H1 (cell line): ENCODE measurements around the gene ATPAF2. TPM values are rescaled to one million over a fixed set of nuclear protein-coding genes. Genes with fewer than 3 reads are reported as not detected.

ENCODE experiments used
- CTCF ChIA-PET: fragments of 300-600 bp; sonication (Branson Sonifier 250); formaldehyde crosslinking; loops from one replicate; lab custom pipeline; 2021; ENCODE audit not compliant: partially characterized antibody; lab: Charles Lee
- POLR2A ChIA-PET: fragments of 300-600 bp; sonication (Branson Sonifier 250); formaldehyde crosslinking; loops from one replicate; lab custom pipeline; 2021; ENCODE audit warnings: inconsistent platforms; ENCODE audit not compliant: partially characterized antibody; lab: Charles Lee
- DNase-seq, 2 experiments: peaks; one replicate each; pipeline versions ENCODE4 v3.0.0 to v3.0.0-alpha.2; 2010 to 2022; ENCODE audit warnings: low spot score in 2 of 2, low read depth in 1 of 2, mixed read lengths in 1 of 2
- FAIRE-seq: peaks from 2 replicates; lab custom pipeline; 2011; peaks lifted over from hg19 to GRCh38; lab: Jason Lieb, UNC
- H2AFZ ChIP-seq: 2 replicates; pipeline ENCODE4 v1.8.1; 2012; ENCODE audit warnings: low read length, inconsistent platforms
- H2AK5ac ChIP-seq: 2 replicates; pipeline ENCODE4 v1.6.1; 2013; ENCODE audit warnings: low read depth, low read length
- H2BK120ac ChIP-seq: replicated peaks from 2 replicates; pipeline ENCODE3; 2013; ENCODE audit warnings: low read depth, low read length, inconsistent platforms
- H2BK12ac ChIP-seq: 2 replicates; pipeline ENCODE4 v1.6.1; 2013; ENCODE audit warnings: low read depth, low read length
- H2BK15ac ChIP-seq: 2 replicates; pipeline ENCODE4 v1.6.1; 2013; ENCODE audit warnings: low read length
- H2BK20ac ChIP-seq: 2 replicates; pipeline ENCODE4 v1.6.1; 2013; ENCODE audit warnings: low read length
- H2BK5ac ChIP-seq: 2 replicates; pipeline ENCODE4 v1.6.1; 2013; ENCODE audit warnings: low read depth, low read length
- H3K14ac ChIP-seq: 2 replicates; pipeline ENCODE4 v1.6.1; 2013; ENCODE audit warnings: inconsistent platforms; ENCODE audit not compliant: insufficient read length
- H3K18ac ChIP-seq: 2 replicates; pipeline ENCODE4 v1.6.1; 2013; ENCODE audit warnings: low read length; ENCODE audit errors: extremely low read depth
- H3K23ac ChIP-seq: 2 replicates; pipeline ENCODE4 v1.6.1; 2013; ENCODE audit warnings: inconsistent platforms; ENCODE audit not compliant: insufficient read length
- H3K23me2 ChIP-seq: 2 replicates; pipeline ENCODE4 v1.6.1; 2013; ENCODE audit warnings: low read depth, low read length
- H3K27ac ChIP-seq: 2 replicates; pipeline ENCODE4 v1.6.1; 2011; ENCODE audit warnings: low read depth, low read length, inconsistent platforms
- H3K27me3 ChIP-seq, 4 experiments: replicated peaks in 1 of 4; 1 replicate in 1 of 4; 2 replicates in 3 of 4; pipeline versions ENCODE4 v1.6.1 to v1.8.1; 2011 to 2013; ENCODE audit warnings: low read length in 3 of 4, mild to moderate bottlenecking in 3 of 4, inconsistent platforms in 2 of 4, mixed read lengths in 2 of 4, moderate library complexity in 1 of 4; ENCODE audit not compliant: control insufficient read depth in 3 of 4, insufficient read depth in 3 of 4; ENCODE audit errors: extremely low read depth in 1 of 4
- H3K36me3 ChIP-seq, 4 experiments: 2 replicates each; pipeline versions ENCODE4 v1.6.1 to v1.8.1; 2011 to 2013; ENCODE audit warnings: mild to moderate bottlenecking in 4 of 4, low read length in 3 of 4, moderate library complexity in 2 of 4, control low read depth in 1 of 4, inconsistent platforms in 1 of 4; ENCODE audit not compliant: insufficient read depth in 4 of 4, control insufficient read depth in 2 of 4
- H3K4ac ChIP-seq: replicated peaks from 2 replicates; pipeline ENCODE3; 2013; ENCODE audit warnings: low read length, low read depth, mixed read lengths, inconsistent platforms; ENCODE audit not compliant: insufficient read length
- H3K4me1 ChIP-seq, 4 experiments: replicated peaks in 1 of 4; 1 replicate in 1 of 4; 2 replicates in 3 of 4; pipeline versions ENCODE4 v1.6.1 to v1.8.1; 2011 to 2013; ENCODE audit warnings: low read length in 3 of 4, inconsistent platforms in 2 of 4, mixed read lengths in 1 of 4; ENCODE audit not compliant: insufficient read depth in 4 of 4, control insufficient read depth in 3 of 4
- H3K4me2 ChIP-seq, 2 experiments: 2 replicates each; pipeline versions ENCODE4 v1.6.1 to v1.8.1; 2011 to 2013; ENCODE audit warnings: low read depth in 2 of 2, low read length in 2 of 2, control low read depth in 1 of 2, inconsistent platforms in 1 of 2, mild to moderate bottlenecking in 1 of 2; ENCODE audit not compliant: insufficient read depth in 1 of 2
- H3K4me3 ChIP-seq, 4 experiments: fragments of 200-600, 300-600 bp in 1 of 4; sonication (generic), shearing (Covaris generic), sonication (Bioruptor Twin) in 1 of 4; 2 replicates each; pipeline versions ENCODE4 v1.5.1 to v1.8.1; 2011 to 2016; ENCODE audit warnings: low read length in 4 of 4, low read depth in 3 of 4, control low read depth in 2 of 4, inconsistent platforms in 2 of 4, mild to moderate bottlenecking in 2 of 4, mixed read lengths in 1 of 4, moderate library complexity in 1 of 4; ENCODE audit not compliant: insufficient read depth in 2 of 4; ENCODE audit errors: extremely low read depth in 1 of 4
- H3K56ac ChIP-seq: replicated peaks from 2 replicates; pipeline ENCODE3; 2013; ENCODE audit warnings: low read depth, mild to moderate bottlenecking, mixed read lengths, low read length, inconsistent platforms; ENCODE audit not compliant: insufficient read length
- H3K79me1 ChIP-seq: 2 replicates; pipeline ENCODE4 v1.6.1; 2013; ENCODE audit warnings: low read depth, low read length, control low read depth
- H3K79me2 ChIP-seq, 2 experiments: 2 replicates each; pipeline versions ENCODE4 v1.6.1 to v1.8.1; 2012 to 2013; ENCODE audit warnings: low read length in 2 of 2, mild to moderate bottlenecking in 2 of 2, inconsistent platforms in 1 of 2; ENCODE audit not compliant: insufficient read depth in 2 of 2, control insufficient read depth in 1 of 2
- H3K9ac ChIP-seq, 4 experiments: replicated peaks in 1 of 4; 1 replicate in 1 of 4; 2 replicates in 3 of 4; pipeline versions ENCODE4 v1.6.1 to v1.8.1; 2011 to 2013; ENCODE audit warnings: low read depth in 3 of 4, low read length in 3 of 4, control low read depth in 2 of 4, mild to moderate bottlenecking in 2 of 4, moderate library complexity in 2 of 4, inconsistent platforms in 1 of 4; ENCODE audit errors: extremely low read depth in 1 of 4
- H3K9me3 ChIP-seq, 2 experiments: 2 replicates each; pipeline versions ENCODE4 v1.6.1 to v1.8.1; 2012 to 2013; ENCODE audit warnings: mild to moderate bottlenecking in 2 of 2, moderate library complexity in 2 of 2, control low read depth in 1 of 2, inconsistent platforms in 1 of 2, low read depth in 1 of 2, low read length in 1 of 2, mixed read lengths in 1 of 2; ENCODE audit not compliant: insufficient read depth in 2 of 2
- H4K20me1 ChIP-seq, 2 experiments: replicated peaks in 1 of 2; 2 replicates each; pipeline versions ENCODE3 to v1.8.1; 2011 to 2013; ENCODE audit warnings: inconsistent platforms in 2 of 2, low read length in 2 of 2, mild to moderate bottlenecking in 1 of 2; ENCODE audit not compliant: insufficient read depth in 2 of 2, control insufficient read depth in 1 of 2
- H4K5ac ChIP-seq: 2 replicates; pipeline ENCODE4 v1.6.1; 2013; ENCODE audit warnings: low read length, low read depth, mixed read lengths, inconsistent platforms; ENCODE audit not compliant: insufficient read length
- H4K8ac ChIP-seq: 2 replicates; pipeline ENCODE4 v1.8.0; 2013; ENCODE audit warnings: mild to moderate bottlenecking, moderate library complexity, low read length, inconsistent platforms; ENCODE audit not compliant: insufficient read depth; ENCODE audit errors: extremely low read depth
- H4K91ac ChIP-seq: replicated peaks from 2 replicates; pipeline ENCODE3; 2013; ENCODE audit warnings: low read length, mixed read lengths, inconsistent platforms; ENCODE audit not compliant: insufficient read length
- BCL11A ChIP-seq, 2 experiments: IDR thresholded peaks; one replicate each; pipeline ENCODE4 v1.6.1; 2011; ENCODE audit warnings: low read depth in 2 of 2, low read length in 2 of 2, mild to moderate bottlenecking in 2 of 2
- CBX8 ChIP-seq: fragments of 300-800, 300-1000 bp; sonication (generic); IDR thresholded peaks from 2 replicates; pipeline ENCODE4 v1.7.1; 2016; ENCODE audit warnings: low read depth, low read length, borderline replicate concordance
- CHD1 ChIP-seq: IDR thresholded peaks from 2 replicates; pipeline ENCODE4 v1.6.1; 2012; ENCODE audit warnings: low read depth, low read length, improper control_type of control experiment
- CTCF ChIP-seq, 3 experiments: IDR thresholded peaks; 1 replicate in 2 of 3; 2 replicates in 1 of 3; pipeline versions ENCODE4 v1.5.1 to v1.6.1; 2011; ENCODE audit warnings: low read length in 3 of 3, mild to moderate bottlenecking in 3 of 3, inconsistent platforms in 2 of 3, low read depth in 1 of 3, moderate library complexity in 1 of 3; ENCODE audit not compliant: insufficient read depth in 1 of 3; ENCODE audit errors: control extremely low read depth in 1 of 3
- EGR1 ChIP-seq: IDR thresholded peaks from 2 replicates; pipeline ENCODE4 v1.6.1; 2011; ENCODE audit warnings: low read depth, low read length, borderline replicate concordance
- EZH2 ChIP-seq: fragments of 200-600 bp; sonication (generic); IDR thresholded peaks from 2 replicates; pipeline ENCODE4 v1.7.1; 2012; ENCODE audit warnings: low read depth, mild to moderate bottlenecking, moderate library complexity, low read length, inconsistent platforms; ENCODE audit not compliant: severe bottlenecking
- KDM5A ChIP-seq: fragments of 200-600 bp; IDR thresholded peaks from 2 replicates; pipeline ENCODE4 v1.7.1; 2012; ENCODE audit warnings: mild to moderate bottlenecking, low read length, inconsistent platforms, mixed read lengths
- MAX ChIP-seq: IDR thresholded peaks from 2 replicates; pipeline ENCODE4 v1.6.1; 2012; ENCODE audit warnings: inconsistent platforms
- NANOG ChIP-seq: IDR thresholded peaks from 2 replicates; pipeline ENCODE4 v1.6.1; 2011; ENCODE audit warnings: low read length, low read depth, mild to moderate bottlenecking, inconsistent platforms; ENCODE audit not compliant: insufficient read depth, poor library complexity, severe bottlenecking
- POU5F1 ChIP-seq: IDR thresholded peaks from 2 replicates; pipeline ENCODE4 v1.6.1; 2011; ENCODE audit warnings: low read depth, mild to moderate bottlenecking, low read length, moderate library complexity
- SP4 ChIP-seq: IDR thresholded peaks from 2 replicates; pipeline ENCODE4 v1.6.1; 2012; ENCODE audit warnings: low read length, inconsistent platforms
- TEAD4 ChIP-seq: IDR thresholded peaks from 2 replicates; pipeline ENCODE4 v1.6.1; 2012; ENCODE audit warnings: low read depth, low read length, inconsistent platforms, mixed read lengths
- WGBS, 2 experiments: shearing (Covaris generic) in 1 of 2; methylation state at CpG; one replicate each; pipeline versions ENCODE4 v1.1.6 to v1.1.7; 2013 to 2015; ENCODE audit warnings: low lambda C conversion rate in 2 of 2, mixed read lengths in 2 of 2, inconsistent platforms in 1 of 2, low coverage in 1 of 2, missing lambda C conversion rate in 1 of 2; ENCODE audit not compliant: insufficient replicate concordance in 2 of 2, insufficient coverage in 1 of 2, insufficient read length in 1 of 2; ENCODE audit errors: extremely low coverage in 1 of 2, missing lambda C conversion rate in 1 of 2; 5-methylcytosine and 5-hydroxymethylcytosine counted together
- polyA plus RNA-seq, 7 experiments: library from polyadenylated mRNA; depleted of rRNA in 3 of 7; stranded (reverse) in 5 of 7; unstranded in 2 of 7; fragments of >200 nt in 5 of 7; fragments of 200-250 nt in 2 of 7; gene quantifications; 1 replicate in 5 of 7; 2 replicates in 1 of 7; 4 replicates in 1 of 7; pipeline versions ENCODE4 v1.2.1 to v1.2.3, GENCODE V29; 2011 to 2013; ENCODE audit warnings: missing spikeins in 2 of 7, mixed read lengths in 2 of 7
- total RNA-seq: library from RNA; stranded (reverse); fragmentation: NEBNext Ultra II Directional; extraction: Animal tissue kit (Norgen Biotek cat#: 25700); gene quantifications from 2 replicates; pipeline ENCODE4 v1.2.1, GENCODE V29; 2021

The ATPAF2 gene
- total and polyA plus RNA-seq, 2 of the 8 experiments (the other 6 are each of a cell fraction or from before 2014, with no cell fraction given): 19.6 to 22.9 TPM

- H3K23me2 ChIP-seq: no peaks in the 10 kb centered on the region
- no peaks in the 10 kb centered on the region for H3K79me2 ChIP-seq
- H4K8ac ChIP-seq: no peak overlapping the region
- H2BK15ac ChIP-seq: no peak overlapping the region
- H3K9me3 ChIP-seq: no peaks in the 10 kb centered on the region
- no peaks in the 10 kb centered on the region for H3K27me3 ChIP-seq
- peaks cover 0 to 5% of the 10 kb centered on the region in 2 experiments for H4K20me1 ChIP-seq
- no peak overlapping the region for H3K14ac ChIP-seq
- peaks cover 0 to 7% (median 0%) of the 10 kb centered on the region in 4 experiments; a peak in 1 of 7 replicates for H3K4me1 ChIP-seq
- H3K4ac ChIP-seq: no peak overlapping the region
- WGBS, 2 experiments: 88% methylated on average over 3 of the region's 3 CpGs; no CpG with 5 or more reads in 1 of the 2 experiments
- no peak overlapping the region for H3K9ac ChIP-seq
- no peak overlapping the region for H3K23ac ChIP-seq
- H2AFZ ChIP-seq: no peak overlapping the region
- H3K4me3 ChIP-seq: no peak overlapping the region
- CTCF ChIA-PET: interaction anchor here (0.5 to 7.8 kb wide), 18 partner anchors 8 to 179 kb away, joined by 3 to 49 read pairs (median 7); no protein-coding TSS in a partner anchor
- no peak overlapping the region for H2BK5ac ChIP-seq
- H2BK120ac ChIP-seq: no peak overlapping the region
- no peak overlapping the region for H3K18ac ChIP-seq
- no peak overlapping the region for H2AK5ac ChIP-seq
- no peak overlapping the region for H3K4me2 ChIP-seq
- no peak overlapping the region for H3K56ac ChIP-seq
- no peak overlapping the region for H3K27ac ChIP-seq
- no peak for FAIRE-seq
- H3K79me1 ChIP-seq: no peaks in the 10 kb centered on the region; the same call in 1 of the 2 replicates
- no peak for DNase-seq
- no peak overlapping the region for H4K91ac ChIP-seq
- H3K36me3 ChIP-seq: no peaks in the 10 kb centered on the region
- no peak overlapping the region for H2BK20ac ChIP-seq
- POLR2A ChIA-PET: no interaction called here
- no peak overlapping the region for H4K5ac ChIP-seq
- no peak overlapping the region for H2BK12ac ChIP-seq
- TF ChIP-seq TEAD4: no peak
- TF ChIP-seq MAX: no peak
- no peak for TF ChIP-seq BCL11A (IDR thresholded peaks at IDR 0.05; ENCODE audit: low read depth in 2 of 2, low read length in 2 of 2)
- TF ChIP-seq EGR1: no peak
- no peak for TF ChIP-seq NANOG
- no peak for TF ChIP-seq KDM5A
- no peak for TF ChIP-seq EZH2
- no peak for TF ChIP-seq CTCF (IDR thresholded peaks at IDR 0.05; ENCODE audit: control extremely low read depth in 1 of 3, insufficient read depth in 1 of 3, low read depth in 1 of 3, low read length in 3 of 3)
- no peak for TF ChIP-seq POU5F1
- TF ChIP-seq SP4: no peak
- no peak for TF ChIP-seq CBX8
- TF ChIP-seq CHD1: no peak
Observed at GRCh38 chr17:18005496-18005895, 33.5 kb downstream of the ATPAF2 start.
